Smooth muscle cell of the coronary artery (primary cell): ENCODE results near the gene TBK1. TPM values are rescaled to one million over a fixed set of nuclear protein-coding genes. Genes with fewer than 3 reads are reported as not detected.

Experiments used
- total RNA-seq: library from RNA; depleted of rRNA; stranded (reverse); fragments of >200 nt; gene quantifications from 2 replicates; pipeline ENCODE4 v1.2.3, GENCODE V29; 2014; ENCODE audit warnings: low replicate concordance

The TBK1 gene
- 16.3 and 22.9 TPM in 2 replicates for total RNA-seq

DNA sequence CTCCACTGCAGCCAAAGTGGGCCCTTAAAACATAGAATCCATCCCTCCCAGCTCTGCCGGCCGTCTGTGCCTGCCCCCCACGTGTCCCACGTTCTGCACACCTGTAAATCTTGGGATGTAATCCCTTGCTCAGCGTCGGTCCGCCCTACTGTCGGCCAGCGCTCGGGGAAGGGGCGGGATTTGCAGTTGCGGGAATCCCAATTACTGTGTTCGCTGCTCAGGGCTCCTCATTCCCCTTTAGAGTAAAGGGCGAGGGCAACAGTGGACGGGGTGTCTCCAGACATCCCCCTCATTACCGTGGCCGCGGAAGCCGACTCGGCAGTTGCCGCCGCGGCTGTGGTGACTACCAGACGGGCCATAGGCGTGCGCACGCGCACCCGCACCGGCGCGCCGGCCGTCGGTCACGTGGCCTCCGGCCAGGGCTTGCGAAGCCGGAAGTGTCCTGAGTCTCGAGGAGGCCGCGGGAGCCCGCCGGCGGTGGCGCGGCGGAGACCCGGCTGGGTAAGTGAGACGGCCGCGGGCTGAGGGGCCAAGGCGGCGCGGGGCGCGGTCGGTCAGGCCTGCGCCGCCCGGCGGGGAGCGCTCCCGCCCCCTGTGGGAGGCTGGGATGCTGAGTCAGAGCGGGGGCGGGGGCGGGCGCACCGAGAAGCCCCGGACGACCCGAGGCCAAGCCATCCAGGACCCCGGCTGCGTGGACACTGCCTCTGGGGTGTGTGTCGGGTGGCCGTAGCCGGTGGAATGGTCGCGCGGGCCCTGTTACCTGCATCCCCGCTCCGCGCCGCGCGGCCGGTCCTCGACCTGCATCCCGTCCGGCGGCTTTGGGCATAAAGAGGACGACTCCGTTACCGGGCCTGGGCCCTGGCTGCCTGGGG is at the start of gene TBK1:
TBK1 (plus strand) TSS at position 434 of the 872 bp plus-strand sequence. CDS start 3,751 bp downstream, outside the sequence.

DNA sequence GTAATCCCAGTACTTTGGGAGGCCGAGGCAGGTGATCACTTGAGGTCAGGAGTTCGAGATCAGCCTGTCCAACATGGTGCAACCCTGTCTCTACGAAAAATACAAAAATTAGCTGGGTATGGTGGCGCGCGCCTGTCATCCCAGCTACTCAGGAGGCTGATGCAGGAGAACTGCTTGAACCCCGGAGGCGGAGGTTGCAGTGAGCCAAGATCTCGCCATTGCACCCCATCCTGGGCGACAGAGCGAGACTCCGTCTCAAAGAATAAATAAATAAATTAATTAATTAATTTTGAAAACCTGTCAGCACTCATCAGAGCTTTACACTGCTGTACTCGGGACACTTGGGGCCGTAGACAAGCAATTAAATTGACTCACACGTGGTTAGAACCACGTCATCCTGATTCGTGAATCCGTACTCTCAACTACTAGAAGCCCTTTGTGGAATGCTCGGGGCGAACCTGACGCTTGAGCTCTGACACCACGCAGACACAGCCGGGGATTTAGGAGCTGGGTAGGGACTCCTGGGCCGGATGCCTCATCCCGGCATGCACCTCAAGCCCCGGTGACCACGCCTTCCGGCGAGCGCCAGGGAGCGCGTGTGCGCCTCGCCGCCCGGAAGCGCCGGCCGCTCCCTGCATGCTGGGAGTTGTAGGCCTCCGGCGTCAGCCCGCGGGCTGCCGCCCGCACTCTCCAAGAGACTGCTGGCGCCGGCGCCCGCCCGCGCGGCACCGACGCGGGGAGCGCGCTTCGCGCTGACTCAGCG is 48.0 kb upstream of the TBK1 start, which contains the start of gene XPOT:
XPOT (plus strand) TSS at position 686 of the 763 bp plus-strand sequence. CDS start 5,644 bp downstream, outside the sequence.

Other genes starting within 250 kb of the TBK1 start
- gene KICS2, start 229.8 kb upstream of the TBK1 start, total RNA-seq, result 3.0 and 4.4 TPM in 2 replicates
- gene C12orf56, start 61.4 kb upstream of the TBK1 start, total RNA-seq, result 0.23 TPM in 1 of 2 replicates, not detected in the other
- gene XPOT, start 47.7 kb upstream of the TBK1 start, total RNA-seq, result 60.4 and 89.6 TPM in 2 replicates
- 6.1 and 22.1 TPM in 2 replicates for gene RASSF3, start 158.4 kb downstream of the TBK1 start, total RNA-seq